ENCODE data around the gene COL5A2.
A peak's percentile ranks its signal among the peaks of the same experiment; 100 is the strongest.

The COL5A2 gene

DNA sequence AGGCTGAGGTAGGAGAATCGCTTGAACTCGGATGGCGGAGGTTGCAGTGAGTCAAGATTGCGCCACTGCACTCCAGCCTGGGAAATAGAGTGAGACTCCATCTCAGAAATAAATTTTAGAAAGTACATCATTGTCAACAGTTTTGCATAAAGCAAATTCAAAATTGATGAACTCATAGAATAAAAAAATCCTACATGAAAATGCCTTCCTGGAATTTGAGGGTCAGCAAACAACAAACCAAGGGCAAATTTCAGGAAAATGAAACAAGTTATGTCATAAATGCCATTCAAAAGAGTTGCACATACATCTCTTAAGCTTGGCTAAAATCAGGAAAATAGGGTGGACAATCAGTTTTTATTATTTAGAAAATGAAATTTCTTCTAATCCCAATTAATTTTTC is 45.1 kb downstream of the COL5A2 start:
- no peak overlapping the region for H3K4me3 ChIP-seq (ENCODE audit: low read depth, low read length)
- DNase-seq (ENCODE audit: low read depth) = no peak
- TF ChIP-seq, protein P1, sequence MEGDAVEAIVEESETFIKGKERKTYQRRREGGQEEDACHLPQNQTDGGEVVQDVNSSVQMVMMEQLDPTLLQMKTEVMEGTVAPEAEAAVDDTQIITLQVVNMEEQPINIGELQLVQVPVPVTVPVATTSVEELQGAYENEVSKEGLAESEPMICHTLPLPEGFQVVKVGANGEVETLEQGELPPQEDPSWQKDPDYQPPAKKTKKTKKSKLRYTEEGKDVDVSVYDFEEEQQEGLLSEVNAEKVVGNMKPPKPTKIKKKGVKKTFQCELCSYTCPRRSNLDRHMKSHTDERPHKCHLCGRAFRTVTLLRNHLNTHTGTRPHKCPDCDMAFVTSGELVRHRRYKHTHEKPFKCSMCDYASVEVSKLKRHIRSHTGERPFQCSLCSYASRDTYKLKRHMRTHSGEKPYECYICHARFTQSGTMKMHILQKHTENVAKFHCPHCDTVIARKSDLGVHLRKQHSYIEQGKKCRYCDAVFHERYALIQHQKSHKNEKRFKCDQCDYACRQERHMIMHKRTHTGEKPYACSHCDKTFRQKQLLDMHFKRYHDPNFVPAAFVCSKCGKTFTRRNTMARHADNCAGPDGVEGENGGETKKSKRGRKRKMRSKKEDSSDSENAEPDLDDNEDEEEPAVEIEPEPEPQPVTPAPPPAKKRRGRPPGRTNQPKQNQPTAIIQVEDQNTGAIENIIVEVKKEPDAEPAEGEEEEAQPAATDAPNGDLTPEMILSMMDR (IDR thresholded peaks at IDR 0.05; ENCODE audit: low read depth, low read length, missing control alignments) = no peak
- in situ Hi-C loops (cut with HindIII; ENCODE audit: low sequenced_read_pairs) = no loop called here

DNA sequence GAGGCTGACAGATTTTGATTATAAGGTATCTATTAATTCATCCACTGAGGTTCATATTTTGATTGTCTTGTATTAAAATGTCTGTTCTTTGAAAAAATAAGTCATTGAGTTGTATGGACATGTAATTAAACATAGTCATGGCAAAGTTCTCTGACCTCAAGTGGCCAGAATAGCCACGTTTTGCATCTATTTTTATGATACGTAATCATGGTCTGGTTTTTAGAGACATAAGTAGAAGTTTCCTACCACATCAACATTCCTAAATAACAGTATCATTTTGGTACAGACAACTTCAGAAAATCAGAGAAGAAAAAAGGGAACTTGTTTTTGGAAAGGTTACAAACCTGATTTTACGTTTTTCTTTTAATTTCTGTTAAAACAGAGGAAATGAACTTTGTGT is 47.6 kb downstream of the COL5A2 start:
- no peak overlapping the region for H3K4me3 ChIP-seq (ENCODE audit: low read depth, low read length)
- no peak for DNase-seq (ENCODE audit: low read depth)
- TF ChIP-seq, protein P1 (IDR thresholded peaks at IDR 0.05; ENCODE audit: low read depth, low read length, missing control alignments) = no peak
- in situ Hi-C loops (cut with HindIII; ENCODE audit: low sequenced_read_pairs) = no loop called here

DNA sequence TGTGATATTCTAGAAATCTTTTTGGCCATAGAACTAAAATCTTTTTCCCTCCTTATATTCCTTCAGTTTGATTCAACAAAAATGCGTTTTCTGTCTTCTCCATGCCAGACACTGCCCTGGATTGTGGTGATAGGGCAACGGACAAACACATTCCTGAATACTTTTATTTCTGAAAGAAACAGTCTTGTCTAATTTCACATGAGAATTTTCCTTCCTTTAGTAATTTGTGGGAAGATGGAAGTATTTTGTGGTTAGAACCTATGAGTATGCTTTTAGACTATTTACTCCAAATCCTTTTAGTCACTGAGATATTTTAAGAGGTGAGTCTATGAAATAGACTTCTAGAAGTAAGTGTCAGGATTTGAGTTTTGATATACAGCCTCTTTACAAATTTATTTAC is 49.6 kb downstream of the COL5A2 start:
- TF ChIP-seq, protein P1 (IDR thresholded peaks at IDR 0.05; ENCODE audit: low read depth, low read length, missing control alignments) = no peak
- in situ Hi-C loops (cut with HindIII; ENCODE audit: low sequenced_read_pairs) = no loop called here
- DNase-seq (ENCODE audit: low read depth) = peak; percentile 83
- H3K4me3 ChIP-seq (ENCODE audit: low read depth, low read length) = no peak overlapping the region

DNA sequence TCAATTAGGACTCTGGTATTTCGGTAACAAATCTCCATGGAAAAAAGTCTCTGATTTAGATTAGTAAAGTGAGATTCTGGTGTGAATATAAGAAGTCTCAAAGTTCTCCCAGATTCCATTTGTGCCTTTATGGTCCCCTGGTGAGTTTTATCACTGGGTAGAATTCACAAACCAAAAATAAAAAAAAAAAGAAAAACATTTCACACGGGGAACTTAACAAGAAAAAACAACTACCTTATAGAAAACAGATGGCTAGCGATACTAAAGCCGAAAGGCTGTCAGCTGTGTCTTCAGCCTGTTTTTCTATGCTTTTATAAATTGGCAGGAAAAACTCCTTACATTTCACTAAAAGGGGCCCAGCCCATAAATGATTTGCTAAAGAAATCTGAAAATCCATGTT is 50.6 kb downstream of the COL5A2 start:
- in situ Hi-C loops (cut with HindIII; ENCODE audit: low sequenced_read_pairs) = no loop called here
- TF ChIP-seq, protein P1 (IDR thresholded peaks at IDR 0.05; ENCODE audit: low read depth, low read length, missing control alignments) = no peak
- DNase-seq (ENCODE audit: low read depth) = peak; percentile 46
- no peak overlapping the region for H3K4me3 ChIP-seq (ENCODE audit: low read depth, low read length)

DNA sequence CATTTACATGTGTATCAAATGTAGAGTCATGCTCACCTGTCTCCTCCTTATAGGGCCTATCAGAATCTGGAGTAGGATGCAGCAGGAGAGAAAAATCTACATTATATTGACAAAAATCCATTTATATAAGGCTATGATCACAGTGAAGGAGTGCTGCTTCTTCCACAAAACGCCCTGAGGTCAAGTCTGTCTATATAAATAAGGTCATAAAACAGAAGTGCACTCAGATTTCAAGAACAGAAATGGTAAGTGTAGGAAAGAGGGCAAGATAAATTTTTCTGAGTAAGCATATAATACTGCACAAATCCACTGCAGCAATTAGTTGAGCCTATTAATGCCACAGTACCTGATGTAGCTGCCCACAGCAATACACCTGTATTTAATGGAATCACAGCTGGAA is 51.8 kb downstream of the COL5A2 start:
- DNase-seq (ENCODE audit: low read depth) = no peak
- H3K4me3 ChIP-seq (ENCODE audit: low read depth, low read length) = no peak overlapping the region
- TF ChIP-seq, protein P1 (IDR thresholded peaks at IDR 0.05; ENCODE audit: low read depth, low read length, missing control alignments) = no peak
- in situ Hi-C loops (cut with HindIII; ENCODE audit: low sequenced_read_pairs) = no loop called here

DNA sequence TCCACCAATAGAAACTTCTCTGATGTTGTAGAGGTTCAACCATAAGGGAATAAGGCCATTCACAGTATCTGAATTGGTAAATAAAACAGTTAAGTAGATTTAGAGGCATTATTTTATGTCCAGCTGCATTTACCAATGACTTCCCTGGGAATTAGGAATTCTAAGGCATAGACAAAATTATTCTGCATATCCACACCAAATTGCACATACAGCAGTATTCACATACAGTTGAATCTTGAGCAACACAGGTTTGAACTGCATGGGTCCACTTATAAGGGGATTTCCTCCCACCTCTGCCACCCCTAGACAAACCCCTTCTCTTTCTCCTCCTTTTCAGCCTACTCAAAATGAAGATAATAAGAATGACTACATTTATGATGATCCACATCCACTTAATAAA is 54.4 kb downstream of the COL5A2 start:
- DNase-seq (ENCODE audit: low read depth) = no peak
- H3K4me3 ChIP-seq (ENCODE audit: low read depth, low read length) = no peak overlapping the region
- TF ChIP-seq, protein P1 (IDR thresholded peaks at IDR 0.05; ENCODE audit: low read depth, low read length, missing control alignments) = no peak
- in situ Hi-C loops (cut with HindIII; ENCODE audit: low sequenced_read_pairs) = no loop called here

DNA sequence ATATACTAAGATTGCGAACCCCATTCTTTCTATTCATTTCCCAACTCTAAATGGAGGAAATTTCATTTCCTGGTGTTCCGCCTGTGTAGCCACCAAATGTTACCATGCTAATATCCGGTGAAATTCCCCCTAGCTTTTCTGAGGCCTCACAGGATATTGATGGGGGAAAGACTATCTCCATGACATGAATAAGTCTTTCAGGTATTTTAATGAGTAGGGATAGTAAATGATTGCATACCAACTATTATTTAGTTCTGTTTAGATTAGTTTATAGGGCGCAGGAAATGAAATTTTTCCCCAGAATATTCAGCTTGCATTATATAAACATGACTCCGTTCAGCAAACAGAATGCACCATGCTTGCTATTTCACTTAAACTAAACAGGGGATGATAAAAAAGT is 55.4 kb downstream of the COL5A2 start:
- DNase-seq (ENCODE audit: low read depth) = no peak
- in situ Hi-C loops (cut with HindIII; ENCODE audit: low sequenced_read_pairs) = loop anchor here (25.0 kb wide), 1 partner anchor 288 kb away; no protein-coding TSS in a partner anchor
- H3K4me3 ChIP-seq (ENCODE audit: low read depth, low read length) = no peak overlapping the region
- TF ChIP-seq, protein P1 (IDR thresholded peaks at IDR 0.05; ENCODE audit: low read depth, low read length, missing control alignments) = no peak
